HUES6 (cell line): Measurements from ENCODE around the gene ZIM2.

Source experiments
- H3K27ac ChIP-seq: 2 replicates; pipeline ENCODE4 v1.7.0; 2013; ENCODE audit warnings: low read depth, mild to moderate bottlenecking, low read length, inconsistent platforms
- H3K27me3 ChIP-seq: 2 replicates; pipeline ENCODE4 v1.6.1; 2013; ENCODE audit warnings: low read length; ENCODE audit not compliant: control insufficient read depth, insufficient read depth
- H3K36me3 ChIP-seq: 2 replicates; pipeline ENCODE4 v1.6.1; 2013; ENCODE audit warnings: low read length; ENCODE audit not compliant: control insufficient read depth, insufficient read depth
- H3K4me1 ChIP-seq: 2 replicates; pipeline ENCODE4 v1.6.1; 2013; ENCODE audit warnings: low read length; ENCODE audit not compliant: control insufficient read depth, insufficient read depth
- H3K4me3 ChIP-seq: 2 replicates; pipeline ENCODE4 v1.5.1; 2013; ENCODE audit warnings: low read depth, low read length
- H3K9ac ChIP-seq: one replicate; pipeline ENCODE4 v1.6.1; 2013; ENCODE audit warnings: mild to moderate bottlenecking, low read length
- H3K9me3 ChIP-seq: 2 replicates; pipeline ENCODE4 v1.6.1; 2013; ENCODE audit warnings: low read depth, low read length; ENCODE audit not compliant: control insufficient read depth, insufficient read depth

The ZIM2 gene

DNA sequence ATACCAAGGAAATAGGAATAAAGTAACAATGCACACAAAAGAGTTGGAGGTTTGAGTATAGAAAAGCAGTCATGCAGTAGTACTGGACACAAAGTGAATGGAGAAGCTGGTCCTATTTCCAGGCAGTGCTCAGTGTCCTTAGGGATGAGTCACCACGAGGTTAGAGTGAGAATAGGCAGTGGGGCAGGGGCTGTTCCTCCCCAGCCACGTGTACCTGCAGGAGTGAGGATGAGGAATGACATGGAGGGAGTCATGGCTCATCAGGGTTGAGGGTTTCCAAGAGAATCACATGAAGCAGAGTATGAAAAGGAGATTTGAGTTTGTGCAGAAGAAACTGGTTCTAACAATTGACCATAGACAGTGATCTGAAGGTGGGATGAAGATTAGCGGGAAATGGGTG, 94.2 kb downstream of the ZIM2 start:
- H3K9me3 ChIP-seq: peaks cover 35% of the 10 kb centered on the region; the same call in 1 of the 2 replicates
- H3K27ac ChIP-seq: no peak overlapping the region
- no peak overlapping the region for H3K4me3 ChIP-seq
- H3K36me3 ChIP-seq: no peaks in the 10 kb centered on the region
- peaks cover 5% of the 10 kb centered on the region; the same call in 1 of the 2 replicates for H3K27me3 ChIP-seq
- no peak overlapping the region for H3K9ac ChIP-seq
- H3K4me1 ChIP-seq: no peaks in the 10 kb centered on the region

DNA sequence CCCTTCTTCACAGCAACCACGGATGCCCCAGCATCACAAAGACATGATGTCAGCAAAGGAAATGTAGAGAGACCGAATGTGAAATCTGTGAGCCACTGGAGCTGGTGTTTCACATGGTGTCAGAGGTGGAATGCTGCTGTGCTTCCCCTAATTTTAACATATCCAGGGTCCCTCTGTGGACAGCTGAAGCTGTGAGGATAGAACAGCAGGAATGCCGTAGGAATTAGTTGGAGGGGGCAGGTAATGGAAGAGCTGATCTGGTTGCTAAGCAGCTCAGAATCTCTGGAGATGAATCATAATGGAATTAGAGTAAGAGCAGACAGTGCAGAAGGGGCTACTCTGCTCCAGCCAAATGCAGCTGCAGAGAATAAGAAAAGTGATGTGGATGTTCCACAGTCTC, 100.0 kb downstream of the ZIM2 start:
- Histone ChIP-seq H3K4me1 (no peaks in the 10 kb centered on the region), H3K9ac (no peak overlapping the region), H3K36me3 (no peaks in the 10 kb centered on the region), H3K9me3 (peaks cover 33% of the 10 kb centered on the region), H3K27me3 (no peaks in the 10 kb centered on the region; the same call in 1 of the 2 replicates), H3K27ac (no peak overlapping the region), H3K4me3 (no peak overlapping the region)

DNA sequence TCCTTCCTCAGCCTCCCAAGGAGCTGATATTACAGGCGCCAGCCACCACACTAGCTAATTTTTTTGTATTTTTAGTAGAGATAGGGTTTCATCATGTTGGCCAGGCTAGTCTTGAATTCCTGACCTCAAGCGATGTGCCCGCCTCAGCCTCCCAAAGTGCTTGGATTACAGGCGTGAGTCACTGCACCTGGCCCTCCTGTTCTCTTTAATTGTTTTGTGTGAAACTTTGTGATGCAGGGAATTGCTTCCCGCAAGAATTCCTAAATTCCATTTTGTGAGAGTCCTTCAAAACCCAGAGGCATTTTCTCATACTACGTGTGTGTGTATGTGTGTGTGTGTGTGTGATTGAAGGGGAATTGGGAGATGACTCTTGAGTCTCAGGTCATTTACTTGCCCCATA, 104.0 kb downstream of the ZIM2 start:
- Histone ChIP-seq H3K4me3 (no peak overlapping the region), H3K27me3 (no peaks in the 10 kb centered on the region; the same call in 1 of the 2 replicates), H3K36me3 (no peaks in the 10 kb centered on the region), H3K9me3 (peaks cover 37% of the 10 kb centered on the region), H3K9ac (no peak overlapping the region), H3K4me1 (no peaks in the 10 kb centered on the region), H3K27ac (no peak overlapping the region)

DNA sequence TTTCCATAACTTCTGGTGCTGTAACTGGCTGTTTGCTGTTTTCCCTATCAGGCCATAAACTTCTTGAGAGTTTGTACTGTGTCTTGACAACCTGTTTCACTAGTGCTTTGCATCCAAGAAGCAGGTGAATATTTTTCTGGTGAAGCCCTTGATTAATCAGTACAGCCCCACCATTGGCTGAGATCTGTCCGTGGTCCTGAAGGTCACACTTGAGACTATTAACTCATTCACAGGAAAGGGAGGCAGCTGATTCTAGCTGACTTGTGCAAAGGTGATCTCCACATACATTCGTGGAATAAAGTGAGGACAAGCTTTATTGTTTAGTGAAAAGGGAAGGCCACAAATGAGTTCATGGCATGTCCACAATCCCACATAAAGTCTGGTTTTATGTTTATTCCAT, 107.5 kb downstream of the ZIM2 start:
- no peaks in the 10 kb centered on the region for H3K27me3 ChIP-seq
- no peak overlapping the region for H3K4me3 ChIP-seq
- no peak overlapping the region for H3K27ac ChIP-seq
- no peaks in the 10 kb centered on the region for H3K36me3 ChIP-seq
- H3K4me1 ChIP-seq: no peaks in the 10 kb centered on the region
- peaks cover 37% of the 10 kb centered on the region; the same call in 1 of the 2 replicates for H3K9me3 ChIP-seq
- H3K9ac ChIP-seq: no peak overlapping the region

DNA sequence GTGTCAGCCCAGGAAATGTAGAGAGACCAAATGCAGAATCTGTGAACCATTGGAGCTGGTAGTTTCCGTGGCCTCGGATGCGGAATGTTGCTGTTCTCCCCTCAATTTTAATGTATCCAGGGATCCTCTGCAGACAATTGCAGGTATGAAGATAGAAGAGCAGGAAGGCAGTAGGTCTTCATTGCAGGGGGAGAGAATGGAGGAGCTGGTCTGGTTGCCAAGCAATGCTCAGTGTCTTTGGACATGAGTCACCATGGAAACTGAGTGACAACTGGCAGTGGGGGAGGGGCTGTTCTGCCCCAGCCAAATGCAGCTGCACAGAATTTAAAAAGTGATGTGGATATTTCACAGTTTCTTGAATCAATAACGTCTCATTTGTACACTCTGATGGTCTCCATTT, 112.8 kb downstream of the ZIM2 start:
- no peaks in the 10 kb centered on the region for H3K36me3 ChIP-seq
- H3K9me3 ChIP-seq: peaks cover 41% of the 10 kb centered on the region
- H3K27ac ChIP-seq: no peak overlapping the region
- H3K27me3 ChIP-seq: no peaks in the 10 kb centered on the region
- no peak overlapping the region for H3K9ac ChIP-seq
- H3K4me1 ChIP-seq: no peaks in the 10 kb centered on the region
- H3K4me3 ChIP-seq: no peak overlapping the region

DNA sequence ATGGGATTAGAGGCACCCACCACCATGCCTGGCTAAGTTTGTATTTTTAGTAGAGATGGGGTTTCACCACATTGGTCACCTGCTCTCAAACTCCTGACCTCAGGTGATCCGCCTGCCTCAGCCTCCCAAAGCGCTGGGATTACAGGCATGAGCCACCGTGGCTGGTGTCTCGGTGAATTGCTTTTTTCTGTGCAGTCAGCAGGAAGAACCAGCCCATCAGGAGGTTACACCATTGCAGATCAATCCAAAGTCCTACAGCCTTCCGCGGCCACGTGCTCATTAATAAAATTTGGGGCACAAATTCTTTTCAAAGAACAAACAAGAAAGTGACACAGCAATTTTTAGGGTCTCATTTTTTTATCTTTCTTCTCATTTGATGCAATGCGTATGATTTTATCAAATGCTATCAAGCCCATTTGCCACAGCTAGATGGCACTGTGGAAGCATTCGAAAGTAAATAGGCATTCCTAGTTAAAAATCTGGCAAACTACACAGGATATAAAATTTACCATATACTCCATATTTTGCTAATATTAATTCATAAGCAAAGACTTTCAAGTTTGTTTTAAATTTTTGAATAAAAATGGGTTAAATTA, 114.6 kb downstream of the ZIM2 start:
- Histone ChIP-seq H3K27ac (no peak overlapping the region), H3K36me3 (no peaks in the 10 kb centered on the region), H3K4me3 (no peak overlapping the region), H3K4me1 (no peaks in the 10 kb centered on the region), H3K27me3 (no peaks in the 10 kb centered on the region), H3K9me3 (peaks cover 45% of the 10 kb centered on the region), H3K9ac (no peak overlapping the region)
